GM13976 (cell line): Measurements from ENCODE around the gene NAT16.
A peak's percentile ranks its signal among the peaks of the same experiment; 100 is the strongest.

Experiments
- DNase-seq: peaks from one replicate; pipeline ENCODE4 v3.0.0; 2012; ENCODE audit warnings: low spot score
- CTCF ChIP-seq: IDR thresholded peaks from 2 replicates; pipeline ENCODE4 v1.5.1; 2012; ENCODE audit warnings: borderline replicate concordance, mild to moderate bottlenecking; ENCODE audit not compliant: insufficient read depth; ENCODE audit errors: extremely low read depth, missing control alignments, control extremely low read depth
- in situ Hi-C: fragments of 300-500 bp; cut with MboI; formaldehyde crosslinking; loops from one replicate; pipeline ENCODE4 v1.12.0; 2022; ENCODE audit warnings: low sequenced_read_pairs, mixed read lengths, inconsistent platforms; ENCODE audit not compliant: unreplicated experiment

Gene NAT16

GRCh38 chr7:101172854-101173751 is 7.0 kb downstream of the NAT16 start:
- no peak for TF ChIP-seq CTCF
- in situ Hi-C loops: no loop called here
- DNase-seq: no peak

GRCh38 chr7:101172005-101172853 is 7.9 kb downstream of the NAT16 start:
- in situ Hi-C loops: no loop called here
- no peak for TF ChIP-seq CTCF
- DNase-seq: no peak

- DNase-seq: no peak
- TF ChIP-seq CTCF: no peak
- in situ Hi-C loops: no loop called here
Observed at GRCh38 chr7:101171442-101171837, 8.7 kb downstream of the NAT16 start.

GRCh38 chr7:101170617-101171441 is 9.3 kb downstream of the NAT16 start:
- no peak for TF ChIP-seq CTCF
- no peak for DNase-seq
- in situ Hi-C loops: no loop called here

- DNase-seq: peak; percentile 80
- in situ Hi-C loops: no loop called here
- peak; percentile 92 for TF ChIP-seq CTCF
Observed at GRCh38 chr7:101169838-101170551, 10.1 kb downstream of the NAT16 start.

- TF ChIP-seq CTCF: no peak
- no peak for DNase-seq
- in situ Hi-C loops: no loop called here
Observed at GRCh38 chr7:101169110-101169837, 10.8 kb downstream of the NAT16 start.
